EH (cell line): ENCODE data around the gene GALM.
"Not testable (repeated sequence)": the region's sequence is repeated elsewhere in the genome, so short reads cannot be mapped to it uniquely, and the experiment has no call there.

ENCODE experiments used
- DNase-seq: peaks from one replicate; pipeline ENCODE4 v3.0.0-alpha.2; 2015; ENCODE audit warnings: low read depth

Gene GALM

DNA sequence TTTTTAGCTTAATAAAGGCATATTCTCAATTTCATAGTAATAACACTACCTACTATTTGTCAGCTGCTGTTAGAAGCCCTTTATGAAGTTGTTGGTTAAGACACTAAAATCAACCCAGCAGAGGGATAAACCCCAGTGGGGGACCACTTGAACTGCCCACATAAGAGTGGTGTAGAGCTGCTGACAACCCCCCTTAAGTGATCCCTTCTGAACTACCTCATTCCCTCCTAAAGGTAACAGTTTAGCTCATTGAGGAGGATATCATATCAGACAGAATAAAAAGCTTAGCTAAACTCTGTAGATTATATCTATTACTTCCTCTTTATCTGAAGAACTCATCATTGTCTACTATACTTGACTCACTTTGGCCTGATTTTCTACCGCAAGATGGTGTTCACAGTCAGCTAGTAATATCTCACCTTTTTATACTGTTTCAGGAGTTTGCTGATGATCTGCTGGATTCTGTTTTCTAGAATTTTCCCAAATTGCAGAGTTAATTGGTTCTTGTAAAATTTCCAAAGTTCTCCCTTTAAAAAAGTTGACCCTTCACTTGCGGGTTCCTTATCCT, 16.2 kb downstream of the GALM start:
- no peak for DNase-seq

DNA sequence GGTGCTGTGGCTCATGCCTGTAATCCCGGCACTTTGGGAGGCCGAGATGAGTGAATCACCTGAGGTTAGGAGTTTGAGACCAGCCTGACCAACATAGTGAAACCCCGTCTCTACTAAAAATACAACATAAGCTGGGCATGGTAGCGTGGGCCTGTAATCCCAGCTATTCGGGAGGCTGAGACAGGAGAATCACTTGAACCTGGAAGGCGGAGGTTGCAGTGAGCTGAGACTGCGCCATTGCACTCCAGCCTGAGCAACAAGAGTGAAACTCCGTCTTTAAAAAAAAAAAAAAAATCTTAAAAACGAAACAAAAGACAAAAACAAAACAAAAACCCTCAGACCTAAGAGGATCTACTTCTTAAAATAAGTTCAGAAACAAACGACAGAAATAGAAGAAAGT, 16.7 kb downstream of the GALM start:
- DNase-seq = not testable (repeated sequence)

DNA sequence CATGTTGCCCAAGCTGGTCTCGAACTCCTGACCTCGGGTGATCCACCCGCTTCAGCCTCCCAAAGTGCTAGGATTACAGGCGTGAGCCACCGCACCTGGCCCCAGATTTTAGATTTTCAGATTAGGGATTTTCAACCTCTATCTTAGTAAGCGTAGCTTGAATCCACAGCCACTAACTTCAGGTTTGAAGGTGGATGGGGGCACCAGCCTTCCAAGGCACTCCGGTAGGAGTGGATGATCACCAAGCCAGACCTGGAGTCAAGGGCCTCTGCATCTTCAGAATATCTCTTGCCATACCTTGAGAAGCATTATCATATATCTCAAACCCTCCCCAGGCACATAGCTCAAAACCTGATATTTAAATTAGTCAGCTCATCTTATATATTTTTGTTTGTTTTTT, 17.9 kb downstream of the GALM start:
- DNase-seq = no peak

DNA sequence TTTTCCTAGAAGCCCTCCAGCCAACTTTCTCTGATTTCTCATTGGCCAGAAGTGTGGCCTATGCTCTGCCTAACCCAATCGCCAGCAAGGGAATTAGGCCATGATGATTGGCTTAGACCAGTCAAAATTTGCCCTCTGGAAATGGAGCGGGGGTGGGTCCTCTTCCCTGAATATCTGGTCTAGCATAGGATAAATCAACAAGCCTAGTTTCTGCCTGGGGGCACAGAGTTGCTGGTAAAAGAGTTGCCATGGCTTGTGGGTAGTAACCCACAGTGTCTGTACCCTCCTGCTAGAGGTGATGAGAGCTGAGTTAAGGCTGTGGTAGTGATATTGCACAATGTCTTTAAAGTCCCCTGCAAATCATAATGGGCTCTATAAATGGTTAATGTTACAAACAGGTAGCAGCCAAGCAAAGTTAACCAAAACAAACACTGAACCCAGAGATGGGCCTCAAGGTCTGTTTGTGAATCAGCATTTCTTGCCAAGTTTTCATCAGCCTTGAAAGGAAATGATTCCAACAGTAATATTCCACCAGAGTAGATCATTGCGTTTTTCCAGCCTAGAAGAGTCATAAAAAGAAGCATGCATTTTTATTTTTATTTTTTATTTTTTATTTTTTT, 19.3 kb downstream of the GALM start:
- peak; percentile 62 for DNase-seq

DNA sequence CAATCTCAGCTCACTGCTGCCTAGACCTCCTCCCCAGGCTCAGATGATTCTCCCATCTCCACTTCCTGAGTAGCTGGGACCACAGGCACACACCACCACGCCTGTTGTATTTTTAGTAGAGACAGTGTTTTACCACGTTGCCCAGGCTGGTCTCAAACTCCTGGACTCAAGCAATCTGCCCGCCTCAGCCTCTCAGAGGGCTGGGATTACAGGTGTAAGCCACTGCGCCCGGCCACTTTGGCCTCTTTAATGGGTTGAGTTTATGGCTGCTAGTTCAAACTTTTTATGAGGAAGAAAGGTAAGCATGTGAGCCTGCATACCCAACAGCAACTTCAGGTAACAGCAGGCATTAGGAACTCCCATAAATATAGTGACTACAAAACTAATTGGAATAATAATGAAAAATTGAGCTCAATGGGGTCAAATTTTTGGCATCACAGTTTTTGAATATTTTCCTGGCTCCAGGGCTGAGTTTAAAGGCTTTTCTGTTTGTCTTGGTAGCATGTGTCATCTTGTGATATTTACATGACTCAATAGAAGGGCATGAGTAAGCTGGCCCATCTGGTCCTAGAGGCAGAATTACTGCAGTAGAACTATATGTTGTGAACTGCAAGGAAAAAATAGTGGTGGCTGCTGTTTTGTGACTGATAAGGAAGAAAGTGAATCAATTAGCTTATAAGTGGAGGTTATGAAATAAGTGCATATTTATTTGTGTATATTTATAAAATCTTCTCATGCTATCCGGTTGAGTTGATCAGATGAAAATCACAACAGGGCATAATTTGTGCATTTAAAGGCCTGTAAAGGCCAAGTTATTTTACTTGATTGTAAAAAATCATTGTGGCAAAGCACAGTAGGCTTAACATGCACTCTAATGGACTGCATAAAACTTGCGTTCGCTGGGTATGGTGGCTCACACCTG, 24.8 kb downstream of the GALM start:
- DNase-seq = peak; percentile 96

DNA sequence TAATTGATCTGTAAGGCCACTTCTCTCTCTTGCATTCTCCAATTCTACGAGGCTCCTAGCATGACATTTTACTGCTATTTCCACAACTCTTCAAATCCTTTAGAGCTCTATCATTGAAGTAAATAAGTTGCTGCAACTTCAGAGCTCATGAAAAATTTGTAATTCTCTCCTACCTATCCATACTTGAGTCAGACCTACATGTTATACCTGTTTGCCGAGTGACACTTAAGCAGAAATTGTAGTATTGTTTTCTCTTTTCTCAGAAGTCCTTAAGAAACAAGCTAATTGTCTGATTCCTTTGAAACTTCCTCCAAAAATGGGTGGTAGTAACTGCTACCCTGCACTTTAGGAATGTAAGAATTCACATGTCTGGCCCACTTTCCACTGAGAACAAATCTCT, 26.1 kb downstream of the GALM start:
- peak; percentile 14 for DNase-seq

DNA sequence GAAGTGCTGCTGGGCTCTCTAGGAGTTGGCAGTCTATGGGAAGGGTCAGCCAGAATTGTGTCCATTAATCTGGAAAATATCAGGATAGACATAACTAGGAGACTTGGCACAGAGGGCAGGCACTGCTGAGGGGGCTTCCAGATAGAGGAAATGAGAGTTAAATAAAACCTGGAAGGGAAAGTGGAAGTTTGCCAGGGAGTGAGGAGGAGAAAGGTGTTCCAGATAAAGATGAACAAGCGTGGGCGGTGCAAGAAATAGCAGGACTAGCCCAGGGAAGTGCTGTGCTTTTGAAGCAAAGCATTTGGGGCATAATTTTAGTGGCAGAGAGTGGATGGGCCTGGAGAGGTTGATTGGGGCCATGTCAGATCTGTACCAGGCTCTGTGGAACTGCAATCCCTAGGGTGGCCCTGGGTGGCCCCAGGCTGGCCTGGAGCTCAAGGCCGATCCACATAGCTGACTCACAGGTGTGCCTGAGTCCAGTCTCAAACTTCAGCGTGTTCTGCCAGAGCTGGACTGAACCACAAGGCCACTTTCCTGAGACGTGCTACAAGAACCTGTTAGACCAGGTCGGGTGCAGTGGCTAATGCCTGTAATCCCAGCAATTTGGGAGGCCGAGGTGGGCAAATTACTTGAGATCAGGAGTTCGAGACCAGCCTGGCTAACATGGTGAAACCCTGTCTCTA, 26.9 kb downstream of the GALM start:
- no peak for DNase-seq

DNA sequence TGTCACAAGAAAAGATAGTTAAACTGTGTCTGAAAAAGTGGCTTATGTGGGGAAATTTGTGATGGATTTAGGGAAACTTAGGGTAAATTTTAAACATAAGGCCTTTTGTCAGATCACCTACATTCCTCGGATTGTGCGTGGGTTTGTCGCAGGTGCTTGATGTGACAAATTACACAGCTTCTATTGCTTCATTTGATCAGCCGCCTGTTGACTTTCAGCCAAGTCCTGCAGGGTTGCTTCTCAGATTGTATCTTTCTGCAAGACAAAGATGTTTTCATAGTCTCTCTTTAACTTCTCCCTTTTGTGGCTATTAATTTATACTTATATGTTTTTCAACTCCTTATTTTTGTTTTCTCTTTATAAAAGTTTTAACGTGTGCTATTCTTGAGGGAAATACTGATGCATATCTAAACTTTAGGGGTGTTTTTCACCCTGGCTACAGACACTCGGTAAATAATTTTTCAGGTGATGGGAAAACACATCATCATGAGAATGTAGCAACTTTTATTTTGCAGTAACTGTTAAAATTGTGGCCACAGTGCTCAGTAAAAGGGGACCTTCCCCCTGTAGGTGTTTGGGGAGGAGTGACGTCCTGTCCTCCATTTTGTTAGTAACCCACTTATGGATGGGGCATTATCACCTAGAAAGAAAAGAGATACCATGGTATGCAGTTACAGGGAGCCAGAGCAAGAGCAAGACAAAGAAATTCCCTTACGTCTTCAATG, 31.4 kb downstream of the GALM start:
- no peak for DNase-seq

DNA sequence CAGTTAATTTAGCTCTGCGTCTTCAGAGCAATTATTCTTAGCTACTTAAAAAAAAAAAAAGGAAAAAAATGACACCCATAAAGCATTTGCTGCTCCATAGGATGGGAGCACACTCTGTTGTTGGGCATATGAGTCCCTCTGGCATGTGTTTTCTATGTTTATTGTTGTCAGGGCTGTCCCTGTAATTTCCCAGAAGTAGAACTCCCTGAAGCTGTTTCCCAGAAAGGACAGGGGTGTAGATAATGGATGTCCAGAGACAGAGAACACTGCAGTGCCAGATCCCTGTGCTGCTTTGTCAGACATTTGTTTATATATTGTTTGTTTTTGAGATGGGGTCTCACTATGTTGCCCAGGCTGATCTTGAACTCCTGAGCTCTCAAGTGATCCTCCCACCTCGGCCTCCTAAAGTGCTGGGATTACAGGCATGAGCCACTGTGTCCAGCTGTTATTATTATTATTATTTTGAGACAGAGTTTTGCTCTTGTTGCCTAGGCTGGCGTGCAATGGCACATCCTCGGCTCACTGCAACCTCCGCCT, 32.6 kb downstream of the GALM start:
- no peak for DNase-seq

DNA sequence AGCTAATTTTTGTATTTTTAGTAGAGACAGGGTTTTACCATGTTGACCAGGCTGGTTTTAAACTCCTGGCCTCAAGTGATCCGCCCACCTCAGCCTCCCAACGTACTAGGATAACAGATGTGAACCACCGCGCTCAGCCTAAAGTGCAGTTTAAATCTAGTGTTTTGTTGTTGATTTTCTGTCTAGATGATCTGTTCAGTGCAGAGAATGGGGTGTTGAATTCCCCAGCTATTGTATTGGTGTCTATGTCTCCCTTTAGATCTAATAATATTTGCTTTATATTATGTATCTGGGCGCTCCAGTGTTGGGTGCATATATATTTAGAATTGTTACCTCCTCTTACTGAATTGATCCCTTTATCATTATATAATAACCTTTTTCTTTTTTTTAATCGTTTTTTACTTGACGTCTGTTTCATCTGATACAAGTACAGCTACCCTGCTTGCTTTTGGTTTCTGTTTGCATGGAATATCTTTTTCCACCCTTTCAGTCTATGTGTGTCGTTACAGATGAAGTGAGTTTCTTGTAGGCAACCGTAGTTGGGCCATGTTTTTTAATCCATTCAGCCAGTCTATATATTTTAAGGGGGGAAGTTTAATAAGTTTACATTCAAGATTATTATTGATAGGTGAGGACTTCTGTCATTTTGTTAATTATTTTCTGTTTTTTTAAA, 34.3 kb downstream of the GALM start:
- DNase-seq = no peak

DNA sequence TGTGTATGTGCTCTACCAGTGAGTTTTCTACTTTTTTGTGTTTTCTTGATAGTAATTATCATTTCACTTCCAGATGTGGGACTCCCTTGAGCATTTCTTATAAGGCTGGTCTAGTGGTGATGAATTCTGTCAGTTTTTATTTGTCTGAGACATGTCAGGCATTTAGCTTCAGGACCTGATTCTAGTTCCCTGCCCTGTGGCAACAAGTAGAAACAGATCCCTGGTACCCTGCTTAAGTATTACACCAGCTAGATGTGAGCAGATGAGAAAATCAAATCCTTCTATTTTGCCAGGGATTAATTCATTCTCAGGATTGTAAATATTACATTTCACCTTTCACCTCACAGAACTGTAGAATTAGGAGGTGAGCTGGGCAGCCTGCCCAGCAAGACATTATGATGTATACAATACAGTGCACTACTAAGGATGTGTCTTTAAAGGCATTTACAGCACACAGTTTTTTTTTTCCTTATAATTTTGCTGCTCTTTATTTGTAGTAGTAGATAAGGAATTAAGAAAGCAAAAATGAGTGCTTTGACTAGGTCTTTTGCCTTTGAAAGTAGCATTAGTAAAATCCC, 35.1 kb downstream of the GALM start:
- no peak for DNase-seq

DNA sequence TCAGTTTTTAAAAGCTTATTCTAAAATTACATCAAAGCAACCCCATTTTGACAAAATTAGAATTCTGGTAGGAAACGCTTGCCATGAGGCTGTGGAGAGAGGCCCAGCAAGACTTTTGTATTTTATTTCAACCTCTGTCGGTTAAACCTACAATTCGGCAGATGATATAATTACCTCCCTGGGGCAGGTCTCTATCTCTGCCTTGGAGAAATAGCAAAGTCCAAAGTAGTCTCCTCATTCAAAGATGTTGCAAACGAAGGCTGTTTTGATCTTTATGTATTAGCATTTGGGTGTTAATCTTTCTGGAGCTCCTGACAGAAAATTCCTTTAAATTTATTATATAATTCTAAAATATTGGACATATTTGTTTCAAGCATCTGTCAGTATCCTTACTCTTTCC, 35.6 kb downstream of the GALM start:
- DNase-seq = no peak

DNA sequence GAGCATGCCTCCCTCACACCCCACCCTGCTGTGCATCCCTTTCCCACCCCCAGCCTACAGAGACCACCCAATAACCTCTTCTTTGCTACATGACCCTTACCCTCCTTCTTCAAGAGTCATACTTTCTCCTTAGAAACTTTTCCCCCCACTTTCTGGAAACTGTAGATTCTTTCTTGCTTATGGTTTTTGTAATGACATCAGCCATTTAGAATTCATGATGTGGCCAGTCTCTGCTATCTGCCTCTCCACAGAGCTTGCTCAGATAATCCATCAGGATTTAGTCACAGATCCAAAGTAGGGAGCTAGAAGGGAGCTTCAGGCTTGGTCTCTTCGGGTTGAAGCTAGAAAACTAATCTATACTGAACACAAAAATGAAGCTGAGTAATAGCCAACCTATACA, 36.5 kb downstream of the GALM start:
- peak; percentile 94 for DNase-seq

DNA sequence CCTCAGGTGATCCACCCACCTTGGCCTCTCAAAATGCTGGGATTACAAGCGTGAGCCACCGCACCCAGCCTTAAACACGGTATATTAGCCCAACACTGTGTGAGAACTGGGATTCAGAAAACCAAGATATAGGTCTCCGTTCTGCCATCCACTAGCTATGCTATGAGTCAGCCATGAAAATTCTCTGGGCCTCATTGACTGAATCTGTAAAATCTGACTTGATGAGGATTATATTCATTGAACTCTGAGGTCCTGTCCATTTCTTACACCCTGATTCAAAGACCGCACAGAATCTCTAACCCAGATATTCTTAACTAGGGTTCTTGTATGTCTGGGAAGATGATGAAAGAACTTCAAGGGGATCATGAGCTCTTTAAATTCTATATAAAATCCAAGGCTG, 37.4 kb downstream of the GALM start:
- DNase-seq = peak; percentile 59

DNA sequence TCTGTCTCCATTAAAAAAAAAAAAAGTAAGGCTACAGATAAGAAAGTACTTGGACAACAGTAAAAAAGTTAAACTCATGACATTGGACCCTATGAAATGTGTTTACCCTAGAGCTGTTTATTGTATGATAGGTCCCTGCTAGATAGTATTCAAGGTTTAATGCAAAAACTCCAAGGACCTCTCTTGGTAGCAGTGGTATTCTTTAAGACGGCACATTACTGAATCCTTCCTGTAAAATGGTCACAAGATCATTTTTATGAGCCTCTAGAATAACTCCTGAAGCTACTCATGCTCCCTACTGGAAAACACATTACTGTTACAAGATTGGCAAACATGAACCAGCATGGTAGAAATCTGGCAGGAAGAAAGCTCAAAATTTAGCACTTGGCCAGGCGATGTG, 38.8 kb downstream of the GALM start:
- peak; percentile 38 for DNase-seq

DNA sequence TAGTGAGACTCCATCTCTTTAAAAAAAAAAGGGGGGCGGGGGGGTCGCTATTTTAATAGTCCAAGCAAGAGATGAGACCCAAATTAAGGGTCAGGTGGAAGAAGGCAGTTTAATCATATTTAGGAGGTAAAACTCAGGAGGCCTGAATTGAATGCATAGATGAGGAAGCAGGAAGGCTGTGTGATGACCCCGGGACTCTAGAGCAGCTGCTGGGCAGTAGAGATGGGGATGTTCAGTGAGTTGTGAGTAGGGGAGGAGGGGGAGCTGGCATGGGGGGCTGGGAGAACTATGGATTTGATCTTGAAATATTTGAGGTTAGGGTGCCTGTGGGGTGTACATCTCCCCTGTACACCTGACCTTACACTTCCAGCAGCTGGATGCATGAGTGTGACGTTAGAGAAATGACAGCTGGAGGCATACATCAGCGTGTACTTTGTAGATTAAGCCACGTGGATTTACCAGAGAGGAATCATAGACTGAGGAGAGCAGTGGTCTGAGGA, 41.0 kb downstream of the GALM start:
- no peak for DNase-seq

DNA sequence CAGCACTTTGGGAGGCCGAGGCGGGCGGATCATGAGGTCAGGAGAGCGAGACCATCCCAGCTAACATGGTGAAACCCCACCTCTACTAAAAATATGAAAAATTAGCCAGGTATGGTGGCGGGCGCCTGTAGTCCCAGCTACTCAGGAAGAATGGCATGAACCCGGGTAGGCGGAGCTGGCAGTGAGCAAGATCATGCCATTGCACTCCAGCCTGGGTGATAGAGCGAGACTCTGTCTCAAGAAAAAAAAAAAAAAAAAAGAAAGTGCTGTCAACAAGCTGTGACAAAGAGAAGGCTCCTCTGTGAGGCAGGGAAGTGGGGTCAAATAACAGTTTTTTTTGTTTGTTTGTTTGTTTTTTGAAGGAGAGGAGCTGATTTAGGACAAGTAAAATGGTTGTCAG, 42.6 kb downstream of the GALM start:
- DNase-seq = not testable (repeated sequence)

DNA sequence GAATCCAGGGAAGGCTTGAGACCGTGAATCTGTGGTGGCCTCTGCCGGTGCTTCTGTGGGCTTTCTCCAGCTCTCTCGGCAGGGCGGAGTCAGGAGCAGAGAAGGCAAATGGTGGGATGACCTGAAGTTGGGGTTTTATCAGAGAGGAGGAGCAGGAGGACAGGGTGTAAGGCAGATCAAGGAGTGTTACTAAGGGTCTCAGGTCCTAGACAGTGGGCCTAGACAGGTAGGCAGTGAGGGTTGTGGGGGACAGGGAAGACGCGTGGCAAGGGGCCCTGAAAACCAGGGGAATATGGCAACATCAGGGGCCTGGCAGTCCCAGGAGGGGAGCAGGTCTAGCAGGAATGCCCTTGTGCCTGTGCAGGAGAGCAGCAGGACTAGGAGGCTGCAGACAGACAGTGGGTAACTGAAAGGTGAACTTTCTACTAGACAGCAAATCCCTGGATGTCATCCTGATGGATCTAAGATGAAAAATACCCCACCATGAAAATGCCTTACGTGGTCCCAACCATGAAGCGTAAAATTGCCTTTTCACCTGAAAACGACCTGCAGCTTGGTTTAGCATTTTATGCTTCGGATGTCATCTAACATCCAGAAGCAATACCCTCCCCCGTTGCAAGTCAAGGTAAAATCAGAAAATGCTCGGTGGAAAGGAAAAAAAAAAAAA, 43.1 kb downstream of the GALM start:
- no peak for DNase-seq

DNA sequence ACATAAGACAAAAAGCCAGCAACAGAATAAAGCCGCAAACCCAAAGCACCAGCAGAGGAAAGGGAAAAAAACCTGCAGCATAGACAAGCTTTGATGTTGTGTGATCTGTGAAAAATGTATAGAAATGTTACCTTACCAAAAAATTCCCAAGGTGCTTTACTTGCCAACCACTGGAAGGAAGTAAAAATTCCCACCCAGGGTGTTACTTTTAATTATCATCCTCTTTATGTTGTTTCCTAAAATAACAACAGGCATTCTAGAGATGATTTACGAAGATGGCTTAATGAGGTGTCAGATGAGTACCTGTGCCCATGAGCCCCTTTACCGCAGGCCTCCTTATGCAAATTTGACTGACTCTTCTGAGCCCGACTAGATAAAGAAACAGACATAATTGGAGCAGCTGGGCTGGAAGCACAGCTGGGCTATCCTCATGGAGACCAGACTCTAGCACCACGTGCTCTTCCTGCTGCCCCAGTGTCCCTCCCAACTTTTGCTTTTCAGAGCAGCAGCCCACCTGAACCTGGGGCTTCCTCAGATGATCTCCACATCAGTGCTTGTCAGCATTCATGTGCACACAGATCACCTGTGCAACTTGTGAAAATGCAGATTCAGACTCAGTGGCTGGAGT, 43.8 kb downstream of the GALM start:
- DNase-seq = no peak

DNA sequence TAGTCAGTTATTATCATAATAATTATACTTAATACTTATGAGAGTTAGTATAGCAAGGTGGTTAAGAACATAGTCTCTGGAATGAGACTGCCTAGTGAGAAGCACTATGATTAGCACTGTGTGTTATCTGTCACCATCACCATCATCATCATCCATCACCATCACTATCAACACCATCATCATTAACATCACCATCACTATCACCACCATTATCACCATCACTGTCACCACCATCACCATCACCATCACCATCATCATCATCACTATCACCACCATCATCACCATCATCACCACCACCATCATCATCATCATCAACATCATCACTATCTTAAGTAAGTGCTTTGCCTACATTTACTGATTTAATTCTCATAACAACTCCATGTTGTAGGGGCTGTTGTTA, 45.6 kb downstream of the GALM start:
- no peak for DNase-seq
